ENCODE data around the gene POLH.
"Not testable (repeated sequence)": the region's sequence is repeated elsewhere in the genome, so short reads cannot be mapped to it uniquely, and the experiment has no call there.

Gene POLH

GRCh38 chr6:43630980-43631619 lies 55.1 kb downstream of the POLH start:
- DNase-seq (ENCODE audit: low spot score), result no peak

GRCh38 chr6:43633002-43633401 lies 57.0 kb downstream of the POLH start:
- not testable (repeated sequence) for DNase-seq (ENCODE audit: low spot score)

- DNase-seq (ENCODE audit: low spot score), result no peak
Measured at GRCh38 chr6:43634702-43635303, 58.8 kb downstream of the POLH start.

- peak; percentile 86 for DNase-seq (ENCODE audit: low spot score)
Measured at GRCh38 chr6:43635387-43636307, 59.7 kb downstream of the POLH start, which contains the start of gene MAD2L1BP. TSS of gene MAD2L1BP (plus strand) at chr6:43635840. CDS start at chr6:43635876, 36 bp downstream.

GRCh38 chr6:43636308-43636659 lies 60.3 kb downstream of the POLH start:
- peak; percentile 21 for DNase-seq (ENCODE audit: low spot score)

- no peak for DNase-seq (ENCODE audit: low spot score)
Measured at GRCh38 chr6:43639984-43640800, 64.2 kb downstream of the POLH start.

GRCh38 chr6:43644940-43645612 lies 69.1 kb downstream of the POLH start, which contains the start of gene RSPH9:
TSS of gene RSPH9 (plus strand) at chr6:43645036. CDS start at chr6:43645099, 63 bp downstream.
- DNase-seq (ENCODE audit: low spot score), result peak; percentile 86

- no peak for DNase-seq (ENCODE audit: low spot score)
Measured at GRCh38 chr6:43645613-43645964, 69.6 kb downstream of the POLH start.

GRCh38 chr6:43647613-43648012 lies 71.6 kb downstream of the POLH start:
- no peak for DNase-seq (ENCODE audit: low spot score)

GRCh38 chr6:43648248-43648647 lies 72.3 kb downstream of the POLH start:
- no peak for DNase-seq (ENCODE audit: low spot score)

GRCh38 chr6:43652822-43653221 lies 76.8 kb downstream of the POLH start:
- DNase-seq (ENCODE audit: low spot score), result not testable (repeated sequence)

GRCh38 chr6:43657221-43657802 lies 81.3 kb downstream of the POLH start:
- no peak for DNase-seq (ENCODE audit: low spot score)

GRCh38 chr6:43658161-43658560 lies 82.2 kb downstream of the POLH start:
- no peak for DNase-seq (ENCODE audit: low spot score)

- not testable (repeated sequence) for DNase-seq (ENCODE audit: low spot score)
Measured at GRCh38 chr6:43662948-43663347, 87.0 kb downstream of the POLH start.

Data from AG20443 (cell line).